ENCODE data around the gene GNG2. TPM values are rescaled to one million over a fixed set of nuclear protein-coding genes. Genes with fewer than 3 reads are reported as not detected.

The GNG2 gene
- total RNA-seq, 4 donors from 2014 or later, result 3.6 to 8.1 (median 7.2) TPM

DNA sequence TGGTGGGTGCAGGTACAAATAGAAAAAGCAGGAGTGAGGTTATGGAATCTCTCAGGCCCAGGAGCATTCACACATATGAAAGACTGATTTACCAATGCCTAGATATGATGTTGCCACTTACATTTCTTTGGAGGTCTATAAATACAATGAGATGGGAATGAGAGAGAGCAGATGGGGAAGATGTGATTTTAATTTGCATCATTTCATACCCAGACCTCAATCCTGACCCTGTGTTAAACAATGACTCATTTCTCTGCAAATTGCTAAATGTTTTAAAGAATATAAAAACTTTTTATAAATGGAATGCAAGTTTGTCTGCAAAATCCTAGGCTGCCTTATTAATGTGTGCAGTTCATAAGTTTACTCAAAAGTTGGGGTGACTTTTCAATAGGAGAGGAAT lies 38.6 kb upstream of the GNG2 start:
- Histone ChIP-seq H3K4me3 (no peak overlapping the region), H3K4me1 (no peaks in the 10 kb centered on the region), H3K27me3 (no peaks in the 10 kb centered on the region), H3K36me3 (no peaks in the 10 kb centered on the region), H3K27ac (no peak overlapping the region), H3K9me3 (no peaks in the 10 kb centered on the region)
- DNase-seq (ENCODE audit: low spot score in 2 of 2), result no peak
- TF ChIP-seq POLR2AphosphoS5 (IDR thresholded peaks at IDR 0.05) (no peak), POLR2A (IDR thresholded peaks at IDR 0.05) (no peak), EP300 (IDR thresholded peaks at IDR 0.05) (no peak)
- TF ChIP-seq, protein P1, sequence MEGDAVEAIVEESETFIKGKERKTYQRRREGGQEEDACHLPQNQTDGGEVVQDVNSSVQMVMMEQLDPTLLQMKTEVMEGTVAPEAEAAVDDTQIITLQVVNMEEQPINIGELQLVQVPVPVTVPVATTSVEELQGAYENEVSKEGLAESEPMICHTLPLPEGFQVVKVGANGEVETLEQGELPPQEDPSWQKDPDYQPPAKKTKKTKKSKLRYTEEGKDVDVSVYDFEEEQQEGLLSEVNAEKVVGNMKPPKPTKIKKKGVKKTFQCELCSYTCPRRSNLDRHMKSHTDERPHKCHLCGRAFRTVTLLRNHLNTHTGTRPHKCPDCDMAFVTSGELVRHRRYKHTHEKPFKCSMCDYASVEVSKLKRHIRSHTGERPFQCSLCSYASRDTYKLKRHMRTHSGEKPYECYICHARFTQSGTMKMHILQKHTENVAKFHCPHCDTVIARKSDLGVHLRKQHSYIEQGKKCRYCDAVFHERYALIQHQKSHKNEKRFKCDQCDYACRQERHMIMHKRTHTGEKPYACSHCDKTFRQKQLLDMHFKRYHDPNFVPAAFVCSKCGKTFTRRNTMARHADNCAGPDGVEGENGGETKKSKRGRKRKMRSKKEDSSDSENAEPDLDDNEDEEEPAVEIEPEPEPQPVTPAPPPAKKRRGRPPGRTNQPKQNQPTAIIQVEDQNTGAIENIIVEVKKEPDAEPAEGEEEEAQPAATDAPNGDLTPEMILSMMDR (IDR thresholded peaks at IDR 0.05), result no peak

DNA sequence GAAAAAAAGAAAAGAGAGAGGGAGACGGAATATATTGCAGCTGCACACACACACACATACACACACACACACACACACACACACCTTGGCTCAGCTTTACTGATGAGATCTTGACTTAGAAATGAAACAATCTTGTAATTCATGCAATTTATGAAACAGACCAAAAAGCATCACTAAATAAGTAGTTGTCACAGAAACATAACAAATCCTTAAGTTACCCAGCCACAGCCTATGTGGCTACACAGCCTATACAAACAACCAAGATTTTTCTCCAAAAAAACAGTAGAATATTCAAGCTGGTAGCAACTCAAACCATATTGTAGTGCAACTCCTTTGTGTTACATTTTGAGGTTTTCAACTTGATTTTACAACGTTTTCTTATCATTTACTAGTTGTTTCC lies 37.9 kb upstream of the GNG2 start:
- H3K4me3 ChIP-seq, result no peak overlapping the region
- H3K36me3 ChIP-seq, result no peaks in the 10 kb centered on the region
- H3K9me3 ChIP-seq, result no peaks in the 10 kb centered on the region
- 58% methylated on average over 2 of the region's 2 CpGs for WGBS
- TF ChIP-seq POLR2A (IDR thresholded peaks at IDR 0.05) (no peak), EP300 (IDR thresholded peaks at IDR 0.05) (no peak), POLR2AphosphoS5 (IDR thresholded peaks at IDR 0.05) (no peak)
- TF ChIP-seq, protein P1 (IDR thresholded peaks at IDR 0.05), result no peak
- no peaks in the 10 kb centered on the region for H3K4me1 ChIP-seq
- H3K27me3 ChIP-seq, result no peaks in the 10 kb centered on the region
- no peak for DNase-seq (ENCODE audit: low spot score in 2 of 2)
- H3K27ac ChIP-seq, result no peak overlapping the region

DNA sequence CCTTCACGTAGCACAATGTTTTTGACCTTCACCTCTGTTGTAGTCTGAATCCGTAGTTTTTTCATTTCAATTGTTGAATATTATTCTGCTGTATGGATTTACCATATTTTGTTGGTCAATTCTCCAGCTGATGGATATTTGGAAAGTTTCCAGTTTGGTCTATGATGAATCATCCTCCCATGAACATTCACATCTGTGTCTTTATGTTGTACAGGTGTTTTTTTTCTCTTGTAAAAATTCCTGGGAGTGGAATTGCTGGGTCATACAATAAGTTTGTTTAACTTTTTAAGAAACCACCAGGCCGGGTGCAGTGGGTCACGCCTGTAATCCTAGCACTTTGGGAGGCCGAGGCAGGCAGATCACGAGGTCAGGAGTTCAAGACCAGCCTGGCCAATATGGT lies 36.7 kb upstream of the GNG2 start:
- 85% methylated on average over 6 of the region's 6 CpGs for whole genome bisulfite sequencing
- Histone ChIP-seq H3K36me3 (no peaks in the 10 kb centered on the region), H3K4me3 (no peak overlapping the region), H3K4me1 (no peaks in the 10 kb centered on the region), H3K27me3 (no peaks in the 10 kb centered on the region), H3K27ac (no peak overlapping the region), H3K9me3 (no peaks in the 10 kb centered on the region)
- TF ChIP-seq POLR2AphosphoS5 (IDR thresholded peaks at IDR 0.05) (no peak), POLR2A (IDR thresholded peaks at IDR 0.05) (no peak), EP300 (IDR thresholded peaks at IDR 0.05) (no peak)
- TF ChIP-seq, protein P1 (IDR thresholded peaks at IDR 0.05), result no peak
- DNase-seq (ENCODE audit: low spot score in 2 of 2), result no peak

DNA sequence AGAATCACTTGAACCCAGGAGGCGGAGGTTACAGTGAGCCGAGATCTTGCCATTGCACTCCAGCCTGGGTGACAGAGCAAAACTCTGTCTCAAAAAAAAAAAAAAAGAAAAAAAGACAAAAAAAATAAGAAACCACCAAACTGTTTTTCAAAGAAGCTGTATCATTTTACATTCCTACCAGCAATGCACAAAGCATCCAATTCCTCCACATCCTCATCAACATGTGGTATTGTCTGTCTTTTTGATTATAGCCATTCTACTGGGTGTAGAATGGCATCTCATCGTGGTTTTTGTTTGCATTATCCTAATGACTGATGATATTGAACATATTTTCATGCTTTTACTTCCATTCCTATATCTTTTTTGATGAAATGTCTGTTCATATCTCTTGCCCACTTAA lies 36.2 kb upstream of the GNG2 start:
- Histone ChIP-seq H3K9me3 (no peaks in the 10 kb centered on the region), H3K27me3 (no peaks in the 10 kb centered on the region), H3K27ac (no peak overlapping the region), H3K36me3 (no peaks in the 10 kb centered on the region), H3K4me1 (no peaks in the 10 kb centered on the region), H3K4me3 (no peak overlapping the region)
- no peak for DNase-seq (ENCODE audit: low spot score in 2 of 2)
- TF ChIP-seq POLR2A (IDR thresholded peaks at IDR 0.05) (no peak), POLR2AphosphoS5 (IDR thresholded peaks at IDR 0.05) (no peak), EP300 (IDR thresholded peaks at IDR 0.05) (no peak)
- TF ChIP-seq, protein P1 (IDR thresholded peaks at IDR 0.05), result no peak
- 88% methylated on average over 3 of the region's 3 CpGs for WGBS

DNA sequence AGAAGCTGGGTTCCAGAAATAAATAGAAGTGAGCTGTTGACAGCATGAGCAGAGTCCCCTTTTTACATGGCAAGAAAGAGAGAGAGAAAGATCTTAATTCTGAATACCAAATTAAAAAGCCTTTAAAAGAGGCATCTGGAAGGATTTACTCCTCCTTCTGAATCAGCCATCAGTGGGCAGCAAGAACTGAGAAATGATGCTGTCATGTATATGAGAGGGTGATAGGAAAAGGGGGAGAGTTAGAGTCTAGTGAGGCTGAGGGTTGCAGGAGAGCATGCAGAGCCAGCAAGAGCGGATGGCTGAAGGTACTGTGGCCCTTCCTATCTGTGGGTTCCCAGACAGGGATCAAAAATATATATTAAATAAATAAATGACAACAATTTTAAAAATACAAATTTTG lies 34.5 kb upstream of the GNG2 start:
- no peaks in the 10 kb centered on the region for H3K9me3 ChIP-seq
- DNase-seq (ENCODE audit: low spot score in 2 of 2), result no peak
- no peaks in the 10 kb centered on the region for H3K4me1 ChIP-seq
- H3K4me3 ChIP-seq, result no peak overlapping the region
- TF ChIP-seq POLR2A (IDR thresholded peaks at IDR 0.05) (no peak), EP300 (IDR thresholded peaks at IDR 0.05) (no peak), POLR2AphosphoS5 (IDR thresholded peaks at IDR 0.05) (no peak)
- TF ChIP-seq, protein P1 (IDR thresholded peaks at IDR 0.05), result no peak
- WGBS, result 100% methylated on average over 1 of the region's 1 CpG
- no peak overlapping the region for H3K27ac ChIP-seq
- H3K27me3 ChIP-seq, result no peaks in the 10 kb centered on the region
- H3K36me3 ChIP-seq, result no peaks in the 10 kb centered on the region

Measured in suprapubic skin (tissue), 4 donors.